ENCODE data around the gene PEX5L. TPM values are rescaled to one million over a fixed set of nuclear protein-coding genes. Genes with fewer than 3 reads are reported as not detected.

PEX5L gene
- total RNA-seq, 4 donors from 2014 or later = 29.1 to 36.5 (median 32.3) TPM

DNA sequence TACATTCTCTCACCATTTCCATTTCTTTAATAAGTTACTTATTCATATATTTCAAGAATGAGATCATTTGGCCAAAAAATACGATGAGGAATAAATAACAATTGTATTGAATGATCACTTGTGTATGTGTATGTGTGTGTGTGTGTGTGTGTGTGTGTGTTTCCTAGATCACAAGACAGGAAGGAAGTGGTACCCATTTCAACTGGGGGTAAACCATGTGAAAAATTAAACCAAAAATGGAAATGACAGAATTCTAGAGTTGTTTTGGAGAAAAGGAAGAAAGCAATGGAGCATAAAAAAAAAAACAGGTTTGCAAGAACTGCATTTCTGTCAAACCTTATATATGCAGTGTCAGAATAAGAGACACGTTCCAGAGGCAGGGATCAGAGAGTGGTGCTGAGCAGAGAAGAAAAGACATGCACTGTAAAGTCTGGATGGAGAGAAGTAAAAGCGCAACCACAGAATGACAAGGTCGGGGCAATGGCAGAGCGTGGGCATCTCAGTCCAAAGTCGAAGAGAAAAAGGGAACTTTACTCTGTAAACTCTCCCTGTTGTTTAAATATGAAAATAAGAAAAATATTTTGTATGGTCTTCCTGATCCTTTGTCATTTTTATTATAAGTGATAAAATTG is 75.5 kb downstream of the PEX5L start:
- no peak for DNase-seq (ENCODE audit: low spot score in 2 of 2)
- Histone ChIP-seq H3K27me3 (no peaks in the 10 kb centered on the region), H3K4me3 (no peak overlapping the region), H3K27ac (no peak overlapping the region), H3K9me3 (no peaks in the 10 kb centered on the region), H3K36me3 (no peaks in the 10 kb centered on the region), H3K4me1 (no peaks in the 10 kb centered on the region)
- no peak for TF ChIP-seq EP300 (IDR thresholded peaks at IDR 0.05)
- no peak for TF ChIP-seq POLR2A (IDR thresholded peaks at IDR 0.05)
- TF ChIP-seq, protein P1, sequence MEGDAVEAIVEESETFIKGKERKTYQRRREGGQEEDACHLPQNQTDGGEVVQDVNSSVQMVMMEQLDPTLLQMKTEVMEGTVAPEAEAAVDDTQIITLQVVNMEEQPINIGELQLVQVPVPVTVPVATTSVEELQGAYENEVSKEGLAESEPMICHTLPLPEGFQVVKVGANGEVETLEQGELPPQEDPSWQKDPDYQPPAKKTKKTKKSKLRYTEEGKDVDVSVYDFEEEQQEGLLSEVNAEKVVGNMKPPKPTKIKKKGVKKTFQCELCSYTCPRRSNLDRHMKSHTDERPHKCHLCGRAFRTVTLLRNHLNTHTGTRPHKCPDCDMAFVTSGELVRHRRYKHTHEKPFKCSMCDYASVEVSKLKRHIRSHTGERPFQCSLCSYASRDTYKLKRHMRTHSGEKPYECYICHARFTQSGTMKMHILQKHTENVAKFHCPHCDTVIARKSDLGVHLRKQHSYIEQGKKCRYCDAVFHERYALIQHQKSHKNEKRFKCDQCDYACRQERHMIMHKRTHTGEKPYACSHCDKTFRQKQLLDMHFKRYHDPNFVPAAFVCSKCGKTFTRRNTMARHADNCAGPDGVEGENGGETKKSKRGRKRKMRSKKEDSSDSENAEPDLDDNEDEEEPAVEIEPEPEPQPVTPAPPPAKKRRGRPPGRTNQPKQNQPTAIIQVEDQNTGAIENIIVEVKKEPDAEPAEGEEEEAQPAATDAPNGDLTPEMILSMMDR (IDR thresholded peaks at IDR 0.05) = no peak
- WGBS, 2 donors = 66 to 75% methylated on average over 6 of the region's 6 CpGs

DNA sequence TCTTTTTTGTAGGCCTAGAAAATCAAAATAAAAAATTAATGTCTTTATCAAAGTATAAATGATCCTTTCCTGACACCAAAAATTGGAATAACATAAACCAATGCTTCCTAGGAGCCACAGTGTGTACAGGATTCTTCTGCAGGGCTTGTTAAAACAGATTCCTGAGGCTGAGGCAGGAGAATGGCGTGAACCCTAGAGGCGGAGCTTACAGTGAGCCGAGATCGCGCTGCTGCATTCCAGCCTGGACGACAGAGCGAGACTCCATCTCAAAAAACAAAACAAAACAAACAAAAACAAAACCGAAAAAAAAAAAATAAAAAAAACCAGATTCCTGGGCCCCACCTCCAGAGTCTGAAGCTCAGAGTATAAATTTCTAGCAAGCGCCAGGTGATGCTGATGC is 78.0 kb downstream of the PEX5L start:
- no peak for DNase-seq (ENCODE audit: low spot score in 2 of 2)
- no peaks in the 10 kb centered on the region for H3K9me3 ChIP-seq
- H3K27ac ChIP-seq = no peak overlapping the region
- H3K4me1 ChIP-seq = peaks cover 0 to 7% (median 0%) of the 10 kb centered on the region in 4 donors
- 74 to 89% methylated on average over 9 of the region's 9 CpGs for WGBS, 2 donors
- no peaks in the 10 kb centered on the region for H3K27me3 ChIP-seq
- H3K36me3 ChIP-seq = no peaks in the 10 kb centered on the region
- TF ChIP-seq EP300 (IDR thresholded peaks at IDR 0.05) (no peak), POLR2A (IDR thresholded peaks at IDR 0.05) (no peak)
- TF ChIP-seq, protein P1 (IDR thresholded peaks at IDR 0.05) = no peak
- no peak overlapping the region for H3K4me3 ChIP-seq

DNA sequence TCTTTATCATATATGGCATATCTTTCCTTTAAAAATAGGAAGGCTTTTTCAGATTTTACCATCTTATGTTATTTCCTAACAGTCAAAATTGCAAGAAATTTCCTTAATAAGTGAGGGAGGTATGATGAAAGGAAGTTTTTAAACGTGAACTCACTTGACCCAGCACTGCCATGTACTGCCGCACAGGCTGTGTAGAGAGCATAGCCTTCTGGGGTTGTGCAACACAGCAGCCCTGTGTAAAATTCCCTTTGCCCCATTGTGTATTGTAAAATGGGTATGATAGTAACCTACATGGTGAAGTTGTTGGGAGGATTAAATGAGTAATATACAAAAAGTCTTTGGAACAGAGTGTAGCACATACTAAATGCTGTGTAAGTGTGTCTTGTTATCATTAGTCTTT is 78.6 kb downstream of the PEX5L start:
- DNase-seq (ENCODE audit: low spot score in 2 of 2) = no peak
- 56 to 68% methylated on average over 2 of the region's 2 CpGs for WGBS, 2 donors
- Histone ChIP-seq H3K27ac (no peak overlapping the region), H3K4me1 (peaks cover 0 to 7% (median 0%) of the 10 kb centered on the region in 4 donors), H3K36me3 (no peaks in the 10 kb centered on the region), H3K9me3 (no peaks in the 10 kb centered on the region), H3K4me3 (no peak overlapping the region), H3K27me3 (no peaks in the 10 kb centered on the region)
- TF ChIP-seq, protein P1 (IDR thresholded peaks at IDR 0.05) = no peak
- TF ChIP-seq POLR2A (IDR thresholded peaks at IDR 0.05) (no peak), EP300 (IDR thresholded peaks at IDR 0.05) (no peak)

DNA sequence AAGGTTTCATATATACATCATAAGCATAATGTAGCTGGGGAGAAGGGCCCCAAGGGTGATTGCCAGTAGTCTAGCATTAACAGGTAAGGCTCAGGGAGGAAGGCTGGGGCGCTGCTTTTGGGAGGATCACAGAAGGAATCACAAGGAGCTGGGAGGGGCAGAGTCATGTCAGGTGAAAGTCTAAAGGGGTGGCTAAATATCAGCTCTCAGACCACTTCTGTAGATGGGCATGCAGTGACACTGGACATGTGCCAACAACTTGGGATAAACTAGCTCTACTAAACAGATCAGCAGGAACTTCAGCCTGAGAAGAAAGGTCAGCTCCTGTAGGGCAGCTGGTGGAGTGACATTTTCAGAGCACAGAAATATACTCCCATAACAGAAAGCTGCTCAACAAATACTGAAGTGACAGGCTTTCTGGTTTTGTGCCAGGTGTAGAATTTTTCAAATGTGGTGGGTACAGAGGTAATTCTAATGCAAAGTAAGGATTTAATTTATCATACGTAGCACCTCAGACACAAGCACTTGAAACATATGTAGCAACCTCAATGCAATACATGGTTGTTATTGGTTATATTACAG is 79.4 kb downstream of the PEX5L start:
- Histone ChIP-seq H3K4me1 (peaks cover 0 to 7% (median 0%) of the 10 kb centered on the region in 4 donors), H3K36me3 (no peaks in the 10 kb centered on the region), H3K9me3 (no peaks in the 10 kb centered on the region), H3K27me3 (no peaks in the 10 kb centered on the region), H3K4me3 (no peak overlapping the region), H3K27ac (no peak overlapping the region)
- DNase-seq (ENCODE audit: low spot score in 2 of 2) = no peak
- WGBS, 2 donors = 78 to 87% methylated on average over 2 of the region's 2 CpGs
- TF ChIP-seq EP300 (IDR thresholded peaks at IDR 0.05) (no peak), POLR2A (IDR thresholded peaks at IDR 0.05) (no peak)
- TF ChIP-seq, protein P1 (IDR thresholded peaks at IDR 0.05) = no peak

DNA sequence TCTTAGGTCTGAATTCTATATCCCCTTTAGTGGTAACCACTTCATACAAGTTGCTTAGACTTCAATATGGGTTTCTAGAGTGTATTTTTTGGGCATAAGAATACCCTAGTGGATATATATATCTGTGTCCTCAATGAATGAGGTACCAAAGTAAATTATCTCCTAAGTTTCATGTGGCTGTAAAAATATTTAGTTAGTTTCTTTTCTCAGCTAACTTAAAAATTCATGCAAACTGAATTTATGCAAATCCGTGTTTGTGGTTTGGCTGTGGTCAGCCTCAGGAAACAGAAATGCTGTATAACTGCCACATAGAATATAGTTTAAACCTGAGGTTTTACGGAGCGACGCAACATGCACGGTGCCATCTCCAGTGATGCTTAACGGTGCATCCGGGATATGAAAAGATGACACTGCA is 80.3 kb downstream of the PEX5L start:
- H3K4me3 ChIP-seq = no peak overlapping the region
- no peaks in the 10 kb centered on the region for H3K36me3 ChIP-seq
- WGBS, 2 donors = 76 to 85% methylated on average over 7 of the region's 7 CpGs
- no peaks in the 10 kb centered on the region for H3K27me3 ChIP-seq
- DNase-seq (ENCODE audit: low spot score in 2 of 2) = no peak
- H3K9me3 ChIP-seq = no peaks in the 10 kb centered on the region
- H3K4me1 ChIP-seq = peaks cover 0 to 7% (median 0%) of the 10 kb centered on the region in 4 donors
- no peak overlapping the region for H3K27ac ChIP-seq
- no peak for TF ChIP-seq EP300 (IDR thresholded peaks at IDR 0.05)
- no peak for TF ChIP-seq POLR2A (IDR thresholded peaks at IDR 0.05)
- TF ChIP-seq, protein P1 (IDR thresholded peaks at IDR 0.05) = no peak

Data from tibial nerve (tissue), 4 donors.